ENCODE data around the gene MBOAT1.

DNA sequence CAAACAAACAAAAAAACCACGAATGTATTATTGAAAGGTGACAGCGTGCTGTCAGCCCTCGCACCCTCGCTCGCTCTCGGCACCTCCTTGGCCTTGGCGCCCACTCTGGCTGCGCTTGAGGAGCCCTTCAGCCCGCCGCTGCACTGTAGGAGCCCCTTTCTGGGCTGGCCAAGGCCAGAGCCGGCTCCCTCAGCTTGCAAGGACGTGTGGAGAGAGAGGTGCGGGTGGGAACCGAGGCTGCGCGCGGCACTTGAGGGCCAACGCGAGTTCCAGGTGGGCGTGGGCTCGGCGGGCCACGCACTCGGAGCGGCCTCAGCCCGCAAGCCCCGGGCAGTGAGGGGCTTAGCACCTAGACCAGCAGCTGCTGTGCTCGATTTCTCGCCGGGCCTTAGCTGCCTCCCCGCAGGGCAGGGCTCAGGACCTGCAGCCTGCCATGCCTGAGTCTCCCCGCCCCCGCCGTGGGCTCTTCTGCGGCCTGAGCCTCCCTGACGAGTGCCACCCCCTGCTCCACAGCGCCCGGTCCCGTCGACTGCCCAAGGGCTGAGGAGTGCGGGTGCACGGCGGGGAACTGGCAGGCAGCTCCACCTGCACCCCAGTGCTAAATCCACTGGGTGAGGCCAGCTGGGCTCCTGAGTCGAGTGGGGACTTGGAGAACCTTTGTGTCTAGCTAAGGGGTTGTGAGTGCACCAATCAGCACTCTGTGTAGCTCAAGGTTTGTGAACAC lies 20.9 kb upstream of the MBOAT1 start:
- TF ChIP-seq, protein P1, sequence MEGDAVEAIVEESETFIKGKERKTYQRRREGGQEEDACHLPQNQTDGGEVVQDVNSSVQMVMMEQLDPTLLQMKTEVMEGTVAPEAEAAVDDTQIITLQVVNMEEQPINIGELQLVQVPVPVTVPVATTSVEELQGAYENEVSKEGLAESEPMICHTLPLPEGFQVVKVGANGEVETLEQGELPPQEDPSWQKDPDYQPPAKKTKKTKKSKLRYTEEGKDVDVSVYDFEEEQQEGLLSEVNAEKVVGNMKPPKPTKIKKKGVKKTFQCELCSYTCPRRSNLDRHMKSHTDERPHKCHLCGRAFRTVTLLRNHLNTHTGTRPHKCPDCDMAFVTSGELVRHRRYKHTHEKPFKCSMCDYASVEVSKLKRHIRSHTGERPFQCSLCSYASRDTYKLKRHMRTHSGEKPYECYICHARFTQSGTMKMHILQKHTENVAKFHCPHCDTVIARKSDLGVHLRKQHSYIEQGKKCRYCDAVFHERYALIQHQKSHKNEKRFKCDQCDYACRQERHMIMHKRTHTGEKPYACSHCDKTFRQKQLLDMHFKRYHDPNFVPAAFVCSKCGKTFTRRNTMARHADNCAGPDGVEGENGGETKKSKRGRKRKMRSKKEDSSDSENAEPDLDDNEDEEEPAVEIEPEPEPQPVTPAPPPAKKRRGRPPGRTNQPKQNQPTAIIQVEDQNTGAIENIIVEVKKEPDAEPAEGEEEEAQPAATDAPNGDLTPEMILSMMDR (IDR thresholded peaks at IDR 0.05; ENCODE audit: insufficient read depth, low read length) = no peak
- TF ChIP-seq GABPA (IDR thresholded peaks at IDR 0.05; ENCODE audit: low read depth) (no peak), REST (IDR thresholded peaks at IDR 0.05; ENCODE audit: insufficient replicate concordance, low read depth) (no peak), POLR2AphosphoS5 (IDR thresholded peaks at IDR 0.05; ENCODE audit: low read depth) (no peak)

All from HL-60 (cell line).